T follicular helper cell (primary cell): Measurements from ENCODE around the gene ZNRF1.

Experiments used
- DNase-seq: peaks from one replicate; pipeline ENCODE4 v3.0.0-alpha.2; 2020; ENCODE audit warnings: low read depth

Gene ZNRF1

GRCh38 chr16:75099075-75099667 is 100.3 kb downstream of the ZNRF1 start:
- DNase-seq, result no peak

GRCh38 chr16:75099738-75100602 is 101.1 kb downstream of the ZNRF1 start:
- DNase-seq, result no peak

- no peak for DNase-seq
Observed at GRCh38 chr16:75100603-75100990, 101.8 kb downstream of the ZNRF1 start.

- no peak for DNase-seq
Observed at GRCh38 chr16:75101635-75102034, 102.8 kb downstream of the ZNRF1 start.

GRCh38 chr16:75102595-75102994 is 103.8 kb downstream of the ZNRF1 start:
- no peak for DNase-seq

- no peak for DNase-seq
Observed at GRCh38 chr16:75103994-75104393, 105.2 kb downstream of the ZNRF1 start.

- DNase-seq, result no peak
Observed at GRCh38 chr16:75104836-75105235, 106.0 kb downstream of the ZNRF1 start.

- DNase-seq, result no peak
Observed at GRCh38 chr16:75105306-75106061, 106.7 kb downstream of the ZNRF1 start.

- DNase-seq, result no peak
Observed at GRCh38 chr16:75106351-75107274, 107.8 kb downstream of the ZNRF1 start.

- DNase-seq, result no peak
Observed at GRCh38 chr16:75107505-75107904, 108.7 kb downstream of the ZNRF1 start.

- peak; percentile 67 for DNase-seq
Observed at GRCh38 chr16:75108792-75109731, 110.2 kb downstream of the ZNRF1 start.

GRCh38 chr16:75109732-75110243 is 111.0 kb downstream of the ZNRF1 start:
- no peak for DNase-seq

- DNase-seq, result peak; percentile 71
Observed at GRCh38 chr16:75110637-75111513, 112.1 kb downstream of the ZNRF1 start.

GRCh38 chr16:75111514-75111940 is 112.7 kb downstream of the ZNRF1 start:
- no peak for DNase-seq

- DNase-seq, result no peak
Observed at GRCh38 chr16:75111961-75112733, 113.3 kb downstream of the ZNRF1 start.

- no peak for DNase-seq
Observed at GRCh38 chr16:75112734-75113491, 114.1 kb downstream of the ZNRF1 start.

GRCh38 chr16:75113541-75114121 is 114.8 kb downstream of the ZNRF1 start:
- DNase-seq, result no peak
